MCF 10A (cell line): ENCODE measurements around the gene GMPPA. TPM values are rescaled to one million over a fixed set of nuclear protein-coding genes. Genes with fewer than 3 reads are reported as not detected.

Experiments used
- BruUV-seq: library from RNA; stranded (reverse); fragments of 400-500 nt; replicated peaks from 2 replicates; lab custom pipeline; 2021; lab: Mats Ljungman, UMichigan
- CTCF ChIA-PET: fragments of 300-600 bp; sonication (Branson Sonifier 250); formaldehyde crosslinking; extraction: SDS; loops from one replicate; lab custom pipeline; 2021; ENCODE audit warnings: antibody characterized with exemption, inconsistent platforms; lab: Yijun Ruan, JAX
- POLR2A ChIA-PET: fragments of 300-600, 350-650 bp; sonication (Branson Sonifier 250); formaldehyde crosslinking; extraction: SDS; loops from one replicate; lab custom pipeline; 2020; ENCODE audit warnings: antibody characterized with exemption, inconsistent platforms; lab: Yijun Ruan, JAX
- DNase-seq: peaks from one replicate; pipeline ENCODE4 v3.0.0-alpha.2; 2018; ENCODE audit not compliant: unreplicated experiment
- H3K27ac Mint-ChIP-seq: one replicate; pipeline ENCODE4 v1.8.0; 2022; ENCODE audit warnings: mild to moderate bottlenecking, low read depth, mixed read lengths; ENCODE audit not compliant: unreplicated experiment
- H3K27me3 Mint-ChIP-seq: one replicate; pipeline ENCODE4 v1.8.0; 2022; ENCODE audit warnings: mixed read lengths; ENCODE audit not compliant: insufficient read depth, unreplicated experiment
- H3K36me3 Mint-ChIP-seq: one replicate; pipeline ENCODE4 v1.8.0; 2022; ENCODE audit warnings: mild to moderate bottlenecking, moderate library complexity, mixed read lengths; ENCODE audit not compliant: insufficient read depth, unreplicated experiment
- H3K4me1 Mint-ChIP-seq: one replicate; pipeline ENCODE4 v1.8.0; 2022; ENCODE audit warnings: mixed read lengths; ENCODE audit not compliant: insufficient read depth, unreplicated experiment
- H3K4me3 Mint-ChIP-seq: one replicate; pipeline ENCODE4 v1.8.0; 2022; ENCODE audit warnings: mild to moderate bottlenecking, moderate library complexity, mixed read lengths; ENCODE audit not compliant: unreplicated experiment
- H3K9me3 Mint-ChIP-seq: one replicate; pipeline ENCODE4 v1.8.0; 2022; ENCODE audit warnings: mixed read lengths; ENCODE audit not compliant: unreplicated experiment
- CTCF ChIP-seq: fragments of 200-600 bp; IDR thresholded peaks from one replicate; pipeline ENCODE4 v1.8.0; 2022; ENCODE audit warnings: antibody characterized with exemption, mild to moderate bottlenecking; ENCODE audit not compliant: unreplicated experiment
- intact Hi-C: fragments of 100-400 bp; cut with micrococcal nuclease; formaldehyde crosslinking; loops from 2 replicates; pipeline ENCODE4 v1.14.1; 2022
- total RNA-seq: library from RNA; stranded (reverse); gene quantifications from 2 replicates; pipeline ENCODE4 v1.2.3, GENCODE V29; 2022

The GMPPA gene
- total RNA-seq, 1 experiment from 2014 or later: 70.7 TPM

DNA sequence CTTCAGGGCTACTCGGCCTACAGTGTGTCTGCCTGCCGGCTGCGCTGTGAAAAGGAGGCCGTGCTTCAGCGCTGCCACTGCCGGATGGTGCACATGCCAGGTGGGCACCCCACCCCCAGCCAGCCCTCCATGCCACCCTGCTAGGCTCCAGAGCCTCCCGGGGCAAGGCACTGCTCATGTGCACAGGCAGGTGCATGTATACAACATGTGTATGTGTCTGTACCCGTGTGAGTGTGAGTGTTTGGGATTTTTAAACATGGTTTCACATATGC, 33.6 kb downstream of the GMPPA start:
- ChIA-PET POLR2A (interaction anchor here (0.6 kb wide), 1 partner anchor 159 kb away, joined by 4 read pairs; no protein-coding TSS in a partner anchor), CTCF (interaction anchor here (0.9 to 11.3 kb wide), 3 partner anchors 9 to 131 kb away, joined by 4 to 287 read pairs (median 39); no protein-coding TSS in a partner anchor)
- peaks cover 44% of the 10 kb centered on the region for H3K27me3 Mint-ChIP-seq
- H3K36me3 Mint-ChIP-seq: no peaks in the 10 kb centered on the region
- no peaks in the 10 kb centered on the region for H3K4me1 Mint-ChIP-seq
- intact Hi-C loops: no loop called here
- no peak for DNase-seq
- H3K27ac Mint-ChIP-seq: no peak overlapping the region
- BruUV-seq: no TSS peak
- no peaks in the 10 kb centered on the region for H3K9me3 Mint-ChIP-seq
- H3K4me3 Mint-ChIP-seq: no peak overlapping the region
- TF ChIP-seq CTCF: no peak

GRCh38 chr2:219533930-219534661, 35.4 kb downstream of the GMPPA start:
- ChIA-PET POLR2A (interaction anchor here (1.1 kb wide), 1 partner anchor 10 kb away, joined by 3 read pairs; the partner anchor contains the start of genes CHPF and TMEM198), CTCF (interaction anchor here (0.6 to 11.3 kb wide), 6 partner anchors 57 to 280 kb away, joined by 3 to 287 read pairs (median 3); partner anchors contain the start of gene TUBA4A)
- intact Hi-C loops: no loop called here
- DNase-seq: no peak
- no TSS peak for BruUV-seq
- no peak overlapping the region for H3K4me3 Mint-ChIP-seq
- no peak overlapping the region for H3K27ac Mint-ChIP-seq
- no peak for TF ChIP-seq CTCF
- peaks cover 26% of the 10 kb centered on the region for H3K27me3 Mint-ChIP-seq
- H3K4me1 Mint-ChIP-seq: no peaks in the 10 kb centered on the region
- no peaks in the 10 kb centered on the region for H3K9me3 Mint-ChIP-seq
- peaks cover 14% of the 10 kb centered on the region for H3K36me3 Mint-ChIP-seq

- H3K9me3 Mint-ChIP-seq: no peaks in the 10 kb centered on the region
- no peaks in the 10 kb centered on the region for H3K4me1 Mint-ChIP-seq
- H3K36me3 Mint-ChIP-seq: peaks cover 33% of the 10 kb centered on the region
- no peak for TF ChIP-seq CTCF
- DNase-seq: no peak
- H3K27me3 Mint-ChIP-seq: peaks cover 3% of the 10 kb centered on the region
- no TSS peak for BruUV-seq
- intact Hi-C loops: no loop called here
- CTCF ChIA-PET: interaction anchor here (0.7 to 0.9 kb wide), 2 partner anchors 107 to 133 kb away, joined by 3 read pairs; no protein-coding TSS in a partner anchor
- H3K4me3 Mint-ChIP-seq: no peak overlapping the region
- no peak overlapping the region for H3K27ac Mint-ChIP-seq
- POLR2A ChIA-PET: no interaction called here
Measured at GRCh38 chr2:219536425-219536824, 37.7 kb downstream of the GMPPA start.

DNA sequence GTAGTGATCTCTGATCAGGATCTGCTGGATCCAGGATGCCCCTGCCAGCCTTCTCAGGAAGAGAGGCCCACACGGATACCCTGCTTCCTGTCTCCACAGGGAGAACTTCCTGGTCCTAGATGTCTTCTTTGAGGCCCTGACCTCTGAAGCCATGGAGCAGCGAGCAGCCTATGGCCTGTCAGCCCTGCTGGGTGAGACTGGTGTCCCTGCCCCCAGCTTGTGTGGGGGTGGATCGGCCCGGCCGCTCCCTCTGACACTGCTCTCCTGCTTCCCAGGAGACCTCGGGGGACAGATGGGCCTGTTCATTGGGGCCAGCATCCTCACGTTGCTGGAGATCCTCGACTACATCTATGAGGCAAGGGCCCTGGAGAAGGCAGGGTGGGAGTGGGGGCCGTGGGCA, 38.3 kb downstream of the GMPPA start:
- ChIA-PET CTCF (interaction anchor here (0.7 to 1.1 kb wide), 2 partner anchors 35 to 134 kb away, joined by 3 read pairs; partner anchors contain the start of gene INHA), POLR2A (no interaction called here)
- H3K27ac Mint-ChIP-seq: no peak overlapping the region
- TF ChIP-seq CTCF: no peak
- H3K4me1 Mint-ChIP-seq: no peaks in the 10 kb centered on the region
- DNase-seq: no peak
- H3K9me3 Mint-ChIP-seq: no peaks in the 10 kb centered on the region
- intact Hi-C loops: no loop called here
- BruUV-seq: no TSS peak
- H3K27me3 Mint-ChIP-seq: no peaks in the 10 kb centered on the region
- H3K4me3 Mint-ChIP-seq: no peak overlapping the region
- peaks cover 36% of the 10 kb centered on the region for H3K36me3 Mint-ChIP-seq
